Endothelial cell of umbilical vein (primary cell): ENCODE data around the gene ZBTB32. TPM values are rescaled to one million over a fixed set of nuclear protein-coding genes. Genes with fewer than 3 reads are reported as not detected.
A peak's percentile ranks its signal among the peaks of the same experiment; 100 is the strongest.

Experiments used
- BruUV-seq: library from RNA; stranded (reverse); fragments of 400-500 nt; replicated peaks from 2 replicates; lab custom pipeline; 2021; lab: Mats Ljungman, UMichigan
- CTCF ChIA-PET: fragments of 300-600, 350-600 bp; sonication (Branson Sonifier 250); formaldehyde crosslinking; loops from one replicate; lab custom pipeline; 2021; ENCODE audit warnings: antibody characterized with exemption, inconsistent platforms; lab: Charles Lee
- POLR2A ChIA-PET: fragments of 300-600, 350-600 bp; sonication (Branson Sonifier 250); formaldehyde crosslinking; loops from one replicate; lab custom pipeline; 2021; ENCODE audit warnings: antibody characterized with exemption, inconsistent platforms; lab: Charles Lee
- DNase-seq: peaks from one replicate; pipeline ENCODE4 v3.0.0-alpha.2; 2011; ENCODE audit warnings: low read depth, low spot score
- FAIRE-seq: peaks from 2 replicates; lab custom pipeline; 2011; peaks lifted over from hg19 to GRCh38; lab: Jason Lieb, UNC
- H2AFZ ChIP-seq: 2 replicates; pipeline ENCODE4 v1.6.0; 2012; ENCODE audit warnings: low read depth, low read length, control low read depth, inconsistent platforms
- H3K27ac ChIP-seq: 2 replicates; pipeline ENCODE4 v1.5.1; 2011; ENCODE audit warnings: low read depth, mild to moderate bottlenecking, control low read depth, low read length, moderate library complexity; ENCODE audit not compliant: insufficient read depth
- H3K27me3 ChIP-seq, 2 experiments: 2 replicates each; pipeline versions ENCODE4 v1.6.0 to v1.6.1; 2011; ENCODE audit warnings: low read length in 2 of 2, mixed read lengths in 1 of 2; ENCODE audit not compliant: control insufficient read depth in 2 of 2, insufficient read depth in 2 of 2
- H3K36me3 ChIP-seq, 2 experiments: 2 replicates in 1 of 2; 3 replicates in 1 of 2; pipeline ENCODE4 v1.5.1; 2011; ENCODE audit warnings: low read length in 2 of 2, mild to moderate bottlenecking in 1 of 2, moderate library complexity in 1 of 2; ENCODE audit not compliant: control insufficient read depth in 2 of 2, insufficient read depth in 2 of 2; ENCODE audit errors: extremely low read depth in 1 of 2
- H3K4me1 ChIP-seq: 3 replicates; pipeline ENCODE4 v1.5.1; 2011; ENCODE audit warnings: mild to moderate bottlenecking, low read length; ENCODE audit not compliant: control insufficient read depth, insufficient read depth; ENCODE audit errors: extremely low read depth
- H3K4me2 ChIP-seq: 2 replicates; pipeline ENCODE4 v1.6.1; 2011; ENCODE audit warnings: low read length, control low read depth, mixed read lengths; ENCODE audit not compliant: insufficient read depth
- H3K4me3 ChIP-seq, 3 experiments: fragments of 200-600 bp in 1 of 3; sonication (generic), shearing (Covaris generic) in 1 of 3; replicated peaks in 1 of 3; 2 replicates each; pipeline ENCODE4 v1.5.1; 2011 to 2016; ENCODE audit warnings: control low read depth in 3 of 3, low read length in 3 of 3, mild to moderate bottlenecking in 2 of 3, inconsistent platforms in 1 of 3, low read depth in 1 of 3, moderate library complexity in 1 of 3; ENCODE audit not compliant: insufficient read depth in 1 of 3
- H3K79me2 ChIP-seq: 2 replicates; pipeline ENCODE4 v1.6.0; 2012; ENCODE audit warnings: low read length, inconsistent platforms; ENCODE audit not compliant: control insufficient read depth, insufficient read depth
- H3K9ac ChIP-seq: replicated peaks from 2 replicates; pipeline ENCODE3; 2011; ENCODE audit warnings: low read length, control low read depth; ENCODE audit not compliant: insufficient read depth; ENCODE audit errors: extremely low read depth
- H3K9me1 ChIP-seq: replicated peaks from 3 replicates; pipeline ENCODE4 v1.6.0; 2011; ENCODE audit warnings: mild to moderate bottlenecking, low read length; ENCODE audit not compliant: control insufficient read depth, insufficient read depth; ENCODE audit errors: extremely low read depth
- H3K9me3 ChIP-seq: replicated peaks from 2 replicates; pipeline ENCODE4 v1.5.1; 2012; ENCODE audit warnings: low read length, inconsistent platforms; ENCODE audit not compliant: control insufficient read depth, insufficient read depth
- H4K20me1 ChIP-seq: replicated peaks from 2 replicates; pipeline ENCODE3; 2011; ENCODE audit warnings: mild to moderate bottlenecking, low read length; ENCODE audit not compliant: control insufficient read depth, insufficient read depth; ENCODE audit errors: extremely low read depth
- EZH2 ChIP-seq: IDR thresholded peaks from 2 replicates; pipeline ENCODE4 v1.6.1; 2012; ENCODE audit warnings: borderline replicate concordance, low read depth, mild to moderate bottlenecking, moderate library complexity, low read length, inconsistent platforms; ENCODE audit not compliant: severe bottlenecking
- FOS ChIP-seq: IDR thresholded peaks from 2 replicates; pipeline ENCODE4 v1.6.1; 2011; ENCODE audit warnings: mild to moderate bottlenecking, low read length, moderate library complexity, borderline replicate concordance; ENCODE audit not compliant: insufficient read depth
- GATA2 ChIP-seq: IDR thresholded peaks from 2 replicates; pipeline ENCODE4 v1.7.0; 2011; ENCODE audit warnings: low read depth, mild to moderate bottlenecking, moderate library complexity, mixed read lengths, low read length; ENCODE audit not compliant: insufficient read length, insufficient read depth
- JUN ChIP-seq: IDR thresholded peaks from 2 replicates; pipeline ENCODE4 v1.6.1; 2011; ENCODE audit warnings: borderline replicate concordance, low read depth; ENCODE audit not compliant: insufficient read length, insufficient read depth
- MYC ChIP-seq: IDR thresholded peaks from one replicate; pipeline ENCODE4 v1.6.1; 2011; ENCODE audit warnings: mild to moderate bottlenecking, low read depth, low read length
- POLR2A ChIP-seq: IDR thresholded peaks from 2 replicates; pipeline ENCODE4 v1.6.1; 2012; ENCODE audit warnings: low read depth, mild to moderate bottlenecking, control low read depth, low read length
- POLR2AphosphoS5 ChIP-seq: IDR thresholded peaks from 2 replicates; pipeline ENCODE4 v1.6.1; 2012; ENCODE audit warnings: low read depth, mild to moderate bottlenecking, control low read depth, low read length, moderate library complexity; ENCODE audit not compliant: insufficient read depth
- dilution Hi-C: fragments of 300-500 bp; cut with MboI; formaldehyde crosslinking; loops from one replicate; pipeline ENCODE4 v1.15.0; 2019; ENCODE audit warnings: low sequenced_read_pairs; ENCODE audit not compliant: extremely low pct_ligation_motif_present
- intact Hi-C: fragments of 100-400 bp; cut with micrococcal nuclease; formaldehyde crosslinking; loops from one replicate; pipeline ENCODE4 v1.10.0; 2022
- polyA plus RNA-seq, 4 experiments: library from polyadenylated mRNA; depleted of rRNA in 3 of 4; stranded (reverse) in 3 of 4; unstranded in 1 of 4; fragments of >200 nt; gene quantifications; 2 replicates each; pipeline versions ENCODE4 v1.2.1 to v1.2.3, GENCODE V29; 2011 to 2012; ENCODE audit warnings: missing spikeins in 1 of 4
- total RNA-seq: library from RNA; stranded (reverse); gene quantifications from 2 replicates; pipeline ENCODE4 v1.2.3, GENCODE V29; 2021
- TF ChIP-seq, protein P1 (sequence below): IDR thresholded peaks from 2 replicates; pipeline ENCODE4 v1.6.1; 2011; ENCODE audit not compliant: insufficient read depth, insufficient read length
- TF ChIP-seq, protein P2 (sequence below), 2 donors: IDR thresholded peaks; 1 replicate in 1 of 2; 2 replicates in 1 of 2; pipeline ENCODE4 v1.5.1; 2011; ENCODE audit warnings: low read length in 2 of 2, mild to moderate bottlenecking in 2 of 2, moderate library complexity in 2 of 2, control low read depth in 1 of 2, inconsistent platforms in 1 of 2, low read depth in 1 of 2; ENCODE audit not compliant: insufficient read depth in 1 of 2; ENCODE audit errors: extremely low read depth in 1 of 2

Gene ZBTB32
- total and polyA plus RNA-seq, 2 donors (not counting 3 experiments of a cell fraction or from before 2014, with no cell fraction given) = not detected

- Histone ChIP-seq H3K9ac (peak overlapping the region; percentile 57), H2AFZ (peak overlapping the region; percentile 97), H4K20me1 (no peaks in the 10 kb centered on the region), H3K9me1 (no peaks in the 10 kb centered on the region), H3K27ac (peak overlapping the region; percentile 64), H3K9me3 (no peaks in the 10 kb centered on the region), H3K27me3 (no peaks in the 10 kb centered on the region), H3K4me1 (peaks cover 14% of the 10 kb centered on the region), H3K4me3 (peak overlapping the region; percentile 50 to 78 (median 62)), H3K36me3 (peaks cover 5 to 22% of the 10 kb centered on the region in 2 experiments), H3K4me2 (peak overlapping the region; percentile 85), H3K79me2 (no peaks in the 10 kb centered on the region)
- DNase-seq (peak; percentile 97), FAIRE-seq (peak; percentile 96)
- POLR2A ChIA-PET = interaction anchor here (1.0 kb wide), 1 partner anchor 17 kb away, joined by 3 read pairs; no protein-coding TSS in a partner anchor
- dilution Hi-C loops = no loop called here
- BruUV-seq = no TSS peak
- TF ChIP-seq MYC (no peak), GATA2 (no peak), POLR2A (peak; percentile 72), EZH2 (no peak), POLR2AphosphoS5 (peak; percentile 57), JUN (no peak), FOS (peak; percentile 25)
- TF ChIP-seq, protein P1, sequence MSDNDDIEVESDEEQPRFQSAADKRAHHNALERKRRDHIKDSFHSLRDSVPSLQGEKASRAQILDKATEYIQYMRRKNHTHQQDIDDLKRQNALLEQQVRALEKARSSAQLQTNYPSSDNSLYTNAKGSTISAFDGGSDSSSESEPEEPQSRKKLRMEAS = no peak
- TF ChIP-seq, protein P2, sequence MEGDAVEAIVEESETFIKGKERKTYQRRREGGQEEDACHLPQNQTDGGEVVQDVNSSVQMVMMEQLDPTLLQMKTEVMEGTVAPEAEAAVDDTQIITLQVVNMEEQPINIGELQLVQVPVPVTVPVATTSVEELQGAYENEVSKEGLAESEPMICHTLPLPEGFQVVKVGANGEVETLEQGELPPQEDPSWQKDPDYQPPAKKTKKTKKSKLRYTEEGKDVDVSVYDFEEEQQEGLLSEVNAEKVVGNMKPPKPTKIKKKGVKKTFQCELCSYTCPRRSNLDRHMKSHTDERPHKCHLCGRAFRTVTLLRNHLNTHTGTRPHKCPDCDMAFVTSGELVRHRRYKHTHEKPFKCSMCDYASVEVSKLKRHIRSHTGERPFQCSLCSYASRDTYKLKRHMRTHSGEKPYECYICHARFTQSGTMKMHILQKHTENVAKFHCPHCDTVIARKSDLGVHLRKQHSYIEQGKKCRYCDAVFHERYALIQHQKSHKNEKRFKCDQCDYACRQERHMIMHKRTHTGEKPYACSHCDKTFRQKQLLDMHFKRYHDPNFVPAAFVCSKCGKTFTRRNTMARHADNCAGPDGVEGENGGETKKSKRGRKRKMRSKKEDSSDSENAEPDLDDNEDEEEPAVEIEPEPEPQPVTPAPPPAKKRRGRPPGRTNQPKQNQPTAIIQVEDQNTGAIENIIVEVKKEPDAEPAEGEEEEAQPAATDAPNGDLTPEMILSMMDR (IDR thresholded peaks at IDR 0.05; ENCODE audit: extremely low read depth in 1 of 2, insufficient read depth in 1 of 2, low read depth in 1 of 2, low read length in 2 of 2) = no peak
- intact Hi-C loops = loop anchor here (1.0 kb wide), 3 partner anchors 23 to 191 kb away; no protein-coding TSS in a partner anchor
- CTCF ChIA-PET = interaction anchor here (0.8 to 1.6 kb wide), 7 partner anchors 8 to 191 kb away, joined by 3 to 5 read pairs (median 3); partner anchors contain the start of gene LIN37
Observed at GRCh38 chr19:35740423-35741202, 36.3 kb downstream of the ZBTB32 start.
